ENCODE measurements around the gene ISOC2.
"Not testable (repeated sequence)": the region's sequence is repeated elsewhere in the genome, so short reads cannot be mapped to it uniquely, and the experiment has no call there.

The ISOC2 gene

GRCh38 chr19:55456347-55456746 lies 5.1 kb downstream of the ISOC2 start:
- DNase-seq = no peak

GRCh38 chr19:55455576-55456235 lies 5.7 kb downstream of the ISOC2 start:
- no peak for DNase-seq

- DNase-seq = peak; percentile 28
Observed at GRCh38 chr19:55454787-55455243, 6.6 kb downstream of the ISOC2 start.

- no peak for DNase-seq
Observed at GRCh38 chr19:55453511-55454260, 7.8 kb downstream of the ISOC2 start.

GRCh38 chr19:55452749-55453346 lies 8.6 kb downstream of the ISOC2 start:
- DNase-seq = no peak

- DNase-seq = peak; percentile 28
Observed at GRCh38 chr19:55451965-55452748, 9.3 kb downstream of the ISOC2 start.

GRCh38 chr19:55451163-55451964 lies 10.1 kb downstream of the ISOC2 start:
- DNase-seq = no peak

- DNase-seq = no peak
Observed at GRCh38 chr19:55449469-55449868, 12.0 kb downstream of the ISOC2 start.

GRCh38 chr19:55448175-55448490 lies 13.3 kb downstream of the ISOC2 start:
- DNase-seq = not testable (repeated sequence)

- no peak for DNase-seq
Observed at GRCh38 chr19:55447421-55448174, 13.8 kb downstream of the ISOC2 start.

GRCh38 chr19:55446060-55446459 lies 15.4 kb downstream of the ISOC2 start:
- DNase-seq = no peak

GRCh38 chr19:55444646-55445045 lies 16.8 kb downstream of the ISOC2 start:
- DNase-seq = no peak

GRCh38 chr19:55443824-55444480 lies 17.5 kb downstream of the ISOC2 start:
- DNase-seq = no peak

GRCh38 chr19:55443045-55443823 lies 18.2 kb downstream of the ISOC2 start, which contains the start of gene SHISA7:
Gene SHISA7, minus strand, starts transcription at chr19:55443300. Its CDS starts 437 bp downstream, at chr19:55442863.
- no peak for DNase-seq

- no peak for DNase-seq
Observed at GRCh38 chr19:55442372-55442961, 19.0 kb downstream of the ISOC2 start.

GRCh38 chr19:55441692-55442321 lies 19.6 kb downstream of the ISOC2 start:
- no peak for DNase-seq

GRCh38 chr19:55441319-55441691 lies 20.1 kb downstream of the ISOC2 start:
- no peak for DNase-seq

GRCh38 chr19:55440411-55441105 lies 20.9 kb downstream of the ISOC2 start:
- DNase-seq = no peak

- DNase-seq = no peak
Observed at GRCh38 chr19:55439052-55439451, 22.4 kb downstream of the ISOC2 start.

Measured in T-helper 9 cell (primary cell).